HepG2 (cell line): ENCODE measurements around the gene ANKRD11. TPM values are rescaled to one million over a fixed set of nuclear protein-coding genes. Genes with fewer than 3 reads are reported as not detected.
A peak's percentile ranks its signal among the peaks of the same experiment; 100 is the strongest.

Experiments
- ADNP ChIP-seq: sonication (generic); formaldehyde crosslinking; IDR thresholded peaks from 2 replicates; pipeline ENCODE4 v1.4.0; 2020; ENCODE audit warnings: missing genetic modification reagents
- ETS1 ChIP-seq: sonication (generic); formaldehyde crosslinking; IDR thresholded peaks from 2 replicates; pipeline ENCODE4 v1.4.0; 2020; ENCODE audit warnings: missing genetic modification reagents
- FUBP1 ChIP-seq: sonication (generic); formaldehyde crosslinking; IDR thresholded peaks from 2 replicates; pipeline ENCODE4 v1.5.1; 2020; ENCODE audit warnings: missing genetic modification reagents, mild to moderate bottlenecking, borderline replicate concordance
- HOXA7 ChIP-seq: sonication (generic); formaldehyde crosslinking; IDR thresholded peaks from 2 replicates; pipeline ENCODE4 v1.8.1; 2022; ENCODE audit warnings: mild to moderate bottlenecking, missing genetic modification reagents, moderate library complexity
- NR2F1 ChIP-seq, 2 experiments: fragments of 450-650 bp in 1 of 2; formaldehyde crosslinking in 1 of 2; IDR thresholded peaks; 2 replicates each; pipeline versions ENCODE4 v1.5.0 to v1.6.1; 2016 to 2020; ENCODE audit warnings: mild to moderate bottlenecking in 1 of 2, missing compliant biosample characterization in 1 of 2, missing genetic modification reagents in 1 of 2, moderate library complexity in 1 of 2
- PHB2 ChIP-seq: fragments of 450-650 bp; IDR thresholded peaks from 2 replicates; pipeline ENCODE4 v1.6.1; 2018; ENCODE audit not compliant: partially characterized antibody
- PLRG1 ChIP-seq: fragments of 450-650 bp; conservative IDR thresholded peaks from 2 replicates; pipeline ENCODE4 v1.6.1; 2016
- RBM22 ChIP-seq: fragments of 200-400 bp; formaldehyde crosslinking; optimal IDR thresholded peaks from 2 replicates; pipeline ENCODE3; 2017; ENCODE audit warnings: mild to moderate bottlenecking, low read length, moderate library complexity
- SOX5 ChIP-seq: IDR thresholded peaks from 2 replicates; pipeline ENCODE4 v1.6.1; 2016; ENCODE audit warnings: borderline replicate concordance
- ZMYM3 ChIP-seq: sonication (generic); formaldehyde crosslinking; IDR thresholded peaks from 2 replicates; pipeline ENCODE4 v1.5.1; 2020; ENCODE audit warnings: mild to moderate bottlenecking, missing genetic modification reagents
- ZNF232 ChIP-seq: sonication (generic); formaldehyde crosslinking; IDR thresholded peaks from 2 replicates; pipeline ENCODE4 v1.4.0; 2020; ENCODE audit warnings: missing genetic modification reagents, borderline replicate concordance
- ZNF296 ChIP-seq: sonication (generic); formaldehyde crosslinking; conservative IDR thresholded peaks from 2 replicates; pipeline ENCODE4 v1.5.0; 2020; ENCODE audit warnings: mild to moderate bottlenecking, missing genetic modification reagents
- ZNF326 ChIP-seq: sonication (generic); formaldehyde crosslinking; IDR thresholded peaks from 2 replicates; pipeline ENCODE4 v1.4.0; 2020; ENCODE audit warnings: missing genetic modification reagents, borderline replicate concordance
- ZNF574 ChIP-seq: sonication (generic); formaldehyde crosslinking; IDR thresholded peaks from 2 replicates; pipeline ENCODE4 v1.4.0; 2020; ENCODE audit warnings: missing genetic modification reagents
- polyA plus RNA-seq, 8 experiments: library from polyadenylated mRNA; depleted of rRNA in 3 of 8; stranded (reverse) in 7 of 8; unstranded in 1 of 8; fragments of >200 nt; fragmentation: Illumina TruSeq in 4 of 8; extraction: Trizol in 4 of 8; gene quantifications; 2 replicates each; pipeline versions ENCODE4 v1.2.1 to v1.2.3, GENCODE V29; 2011 to 2016; ENCODE audit warnings: low read depth in 4 of 8, missing spikeins in 1 of 8, mixed read lengths in 1 of 8; ENCODE audit not compliant: insufficient read depth in 1 of 8
- total RNA-seq, 5 experiments: library from RNA; depleted of rRNA; stranded (reverse); fragments of >200 nt; fragmentation: Illumina TruSeq; extraction: Trizol; gene quantifications; 2 replicates each; pipeline ENCODE4 v1.2.3, GENCODE V29; 2016; ENCODE audit warnings: low read depth in 1 of 5

ANKRD11 gene
- total and polyA plus RNA-seq, 2 of the 13 experiments (the other 11 are each of a cell fraction or from before 2014, with no cell fraction given): 21.4 to 38.4 TPM

GRCh38 chr16:89246903-89247733, 243.2 kb downstream of the ANKRD11 start (continued):
- no peak for TF ChIP-seq NR2F1 (CRISPR knock-in tag; IDR thresholded peaks at IDR 0.05)
- TF ChIP-seq HOXA7 (CRISPR knock-in tag): no peak
- TF ChIP-seq ZMYM3 (CRISPR knock-in tag): no peak
- no peak for TF ChIP-seq PLRG1
- no peak for TF ChIP-seq SOX5 (CRISPR knock-in tag)
- TF ChIP-seq ETS1 (CRISPR knock-in tag): no peak
- TF ChIP-seq FUBP1 (CRISPR knock-in tag): 0 out of 2 replicates have a peak, but pooled peaks have one; percentile 50
- TF ChIP-seq ZNF326: no peak
- TF ChIP-seq ZNF296 (CRISPR knock-in tag): 0 out of 2 replicates have a peak, but pooled peaks have one; percentile 14
- TF ChIP-seq ZNF232 (CRISPR knock-in tag): 0 out of 2 replicates have a peak, but pooled peaks have one; percentile 22
- TF ChIP-seq PHB2: no peak
- TF ChIP-seq ZNF574 (CRISPR knock-in tag): peak; percentile 53; the same call in 1 of the 2 replicates
- TF ChIP-seq RBM22: no peak
- no peak for TF ChIP-seq ADNP (CRISPR knock-in tag)
